OCI-LY3 (cell line): ENCODE results near the gene ST6GALNAC2.
"Not testable (repeated sequence)": the region's sequence is repeated elsewhere in the genome, so short reads cannot be mapped to it uniquely, and the experiment has no call there.

Experiments used
- H2AFZ ChIP-seq: fragments of 200-600, 300-600 bp; shearing (Covaris generic); 2 replicates; pipeline ENCODE4 v1.6.0; 2014; ENCODE audit warnings: antibody characterized with exemption, low read depth, low read length
- H3K27ac ChIP-seq: fragments of 200-600, 300-600 bp; sonication (generic); 2 replicates; pipeline ENCODE4 v1.5.1; 2014; ENCODE audit warnings: mild to moderate bottlenecking, low read length, moderate library complexity, mixed read lengths
- H3K27me3 ChIP-seq: fragments of 200-600, 300-600 bp; sonication (generic); 2 replicates; pipeline ENCODE4 v1.6.1; 2014; ENCODE audit warnings: low read depth, low read length, mixed read lengths
- H3K36me3 ChIP-seq: fragments of 200-600, 300-600 bp; sonication (generic); replicated peaks from 2 replicates; pipeline ENCODE3; 2014; ENCODE audit warnings: low read depth, low read length, mixed read lengths
- H3K4me1 ChIP-seq: fragments of 300-600, 200-600 bp; sonication (generic); 2 replicates; pipeline ENCODE4 v1.6.1; 2014; ENCODE audit warnings: low read length, mixed read lengths
- H3K4me2 ChIP-seq: fragments of 200-600, 300-600 bp; sonication (generic); 2 replicates; pipeline ENCODE4 v1.6.1; 2014; ENCODE audit warnings: low read length, mixed read lengths
- H3K4me3 ChIP-seq: fragments of 300-600, 200-600 bp; sonication (generic); 2 replicates; pipeline ENCODE4 v1.5.1; 2014; ENCODE audit warnings: antibody characterized with exemption, mild to moderate bottlenecking, low read length, moderate library complexity
- H3K79me2 ChIP-seq: fragments of 300-600, 200-600 bp; shearing (Covaris generic); 2 replicates; pipeline ENCODE4 v1.6.1; 2014; ENCODE audit warnings: mild to moderate bottlenecking, low read length, mixed read lengths
- H3K9ac ChIP-seq: fragments of 300-600, 200-600 bp; shearing (Covaris generic); 2 replicates; pipeline ENCODE4 v1.6.0; 2014; ENCODE audit warnings: mild to moderate bottlenecking, low read length, moderate library complexity
- H3K9me3 ChIP-seq: fragments of 200-600, 300-600 bp; shearing (Covaris generic); 2 replicates; pipeline ENCODE4 v1.6.1; 2014; ENCODE audit warnings: low read length, mixed read lengths; ENCODE audit not compliant: insufficient read depth
- H4K20me1 ChIP-seq: fragments of 200-600, 300-600 bp; sonication (generic); 2 replicates; pipeline ENCODE4 v1.6.1; 2016; ENCODE audit warnings: low read length, mixed read lengths; ENCODE audit not compliant: insufficient read depth
- EZH2phosphoT487 ChIP-seq: fragments of 200-600 bp; shearing (Covaris generic); IDR thresholded peaks from 2 replicates; pipeline ENCODE4 v1.6.1; 2018; ENCODE audit warnings: antibody characterized with exemption, mixed run types, low read depth
- TF ChIP-seq, protein P1 (sequence below): fragments of 200-600, 300-600 bp; sonication (generic); IDR thresholded peaks from 2 replicates; pipeline ENCODE4 v1.5.1; 2014; ENCODE audit warnings: antibody characterized with exemption, low read length, low read depth

Gene ST6GALNAC2

DNA sequence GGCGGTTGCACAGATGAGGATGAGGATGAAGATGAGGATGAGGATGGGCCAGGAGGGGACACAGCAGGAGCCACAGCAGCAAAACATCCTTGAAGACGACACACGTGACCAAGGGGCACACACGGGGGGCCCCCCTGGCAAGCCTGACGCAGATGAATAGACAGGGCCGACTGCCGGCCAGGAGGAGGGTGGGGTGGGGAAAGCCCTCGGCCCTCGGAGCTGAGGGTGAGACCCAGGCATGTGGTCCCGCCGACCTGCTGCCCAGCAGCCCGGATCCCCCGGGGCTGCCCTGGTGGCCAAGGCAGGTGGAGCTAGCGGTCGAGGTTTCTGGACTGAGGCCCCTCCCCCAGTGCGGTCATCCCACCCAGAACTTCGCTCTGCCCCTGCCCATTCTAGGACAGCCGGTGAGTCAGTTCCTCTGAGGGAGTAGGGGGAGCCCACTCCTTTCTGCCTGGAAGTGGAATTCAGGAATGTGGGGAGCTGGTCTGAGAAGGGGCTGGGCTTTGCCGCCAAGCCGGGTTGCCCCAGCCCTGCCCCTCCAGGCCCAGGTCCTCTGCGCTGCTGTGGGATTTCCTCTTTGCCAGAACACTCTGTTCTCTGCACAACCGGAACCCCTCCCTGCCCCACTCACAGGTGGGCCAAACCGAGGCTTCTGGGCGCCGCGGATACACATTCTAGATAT lies 58.1 kb downstream of the ST6GALNAC2 start:
- peak overlapping the region; percentile 63 for H2AFZ ChIP-seq

DNA sequence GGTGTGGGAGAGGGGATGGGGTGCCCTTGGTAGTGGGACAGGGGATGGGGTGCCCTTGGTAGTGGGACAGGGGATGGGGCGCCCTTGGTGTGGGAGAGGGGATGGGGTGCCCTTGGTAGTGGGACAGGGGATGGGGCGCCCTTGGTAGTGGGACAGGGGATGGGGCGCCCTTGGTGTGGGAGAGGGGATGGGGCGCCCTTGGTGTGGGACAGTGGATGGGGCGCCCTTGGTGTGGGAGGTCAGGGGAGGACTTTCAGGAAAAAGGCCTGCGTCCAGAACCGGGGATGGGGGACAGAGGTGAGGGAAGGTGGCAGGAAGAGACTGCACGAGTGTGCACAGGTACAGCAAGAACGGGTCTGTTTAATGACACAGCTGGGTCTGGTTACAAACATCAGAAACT lies 58.6 kb downstream of the ST6GALNAC2 start:
- H4K20me1 ChIP-seq, H3K79me2 ChIP-seq, H3K9ac ChIP-seq, H3K27me3 ChIP-seq, H3K36me3 ChIP-seq, H3K27ac ChIP-seq, H3K9me3 ChIP-seq: not testable (repeated sequence)
- Histone ChIP-seq H3K4me1 (peaks cover 27% of the 10 kb centered on the region), H2AFZ (peak overlapping the region; percentile 63; the same call in 1 of the 2 replicates), H3K4me2 (peak overlapping the region; percentile 100), H3K4me3 (peak overlapping the region; percentile 83)

More for the DNA sequence above, 58.1 kb downstream of the ST6GALNAC2 start:
- H4K20me1 ChIP-seq: no peaks in the 10 kb centered on the region
- H3K27me3 ChIP-seq: no peaks in the 10 kb centered on the region; the same call in 1 of the 2 replicates
- no peak overlapping the region for H3K27ac ChIP-seq
- no peaks in the 10 kb centered on the region for H3K36me3 ChIP-seq
- no peaks in the 10 kb centered on the region for H3K79me2 ChIP-seq
- H3K4me3 ChIP-seq: peak overlapping the region; percentile 83
- no peaks in the 10 kb centered on the region for H3K9me3 ChIP-seq
- H3K9ac ChIP-seq: peak overlapping the region; percentile 65
- H3K4me2 ChIP-seq: peak overlapping the region; percentile 100
- no peak for TF ChIP-seq EZH2phosphoT487
- TF ChIP-seq, protein P1, sequence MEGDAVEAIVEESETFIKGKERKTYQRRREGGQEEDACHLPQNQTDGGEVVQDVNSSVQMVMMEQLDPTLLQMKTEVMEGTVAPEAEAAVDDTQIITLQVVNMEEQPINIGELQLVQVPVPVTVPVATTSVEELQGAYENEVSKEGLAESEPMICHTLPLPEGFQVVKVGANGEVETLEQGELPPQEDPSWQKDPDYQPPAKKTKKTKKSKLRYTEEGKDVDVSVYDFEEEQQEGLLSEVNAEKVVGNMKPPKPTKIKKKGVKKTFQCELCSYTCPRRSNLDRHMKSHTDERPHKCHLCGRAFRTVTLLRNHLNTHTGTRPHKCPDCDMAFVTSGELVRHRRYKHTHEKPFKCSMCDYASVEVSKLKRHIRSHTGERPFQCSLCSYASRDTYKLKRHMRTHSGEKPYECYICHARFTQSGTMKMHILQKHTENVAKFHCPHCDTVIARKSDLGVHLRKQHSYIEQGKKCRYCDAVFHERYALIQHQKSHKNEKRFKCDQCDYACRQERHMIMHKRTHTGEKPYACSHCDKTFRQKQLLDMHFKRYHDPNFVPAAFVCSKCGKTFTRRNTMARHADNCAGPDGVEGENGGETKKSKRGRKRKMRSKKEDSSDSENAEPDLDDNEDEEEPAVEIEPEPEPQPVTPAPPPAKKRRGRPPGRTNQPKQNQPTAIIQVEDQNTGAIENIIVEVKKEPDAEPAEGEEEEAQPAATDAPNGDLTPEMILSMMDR: no peak
- peaks cover 27% of the 10 kb centered on the region for H3K4me1 ChIP-seq

DNA sequence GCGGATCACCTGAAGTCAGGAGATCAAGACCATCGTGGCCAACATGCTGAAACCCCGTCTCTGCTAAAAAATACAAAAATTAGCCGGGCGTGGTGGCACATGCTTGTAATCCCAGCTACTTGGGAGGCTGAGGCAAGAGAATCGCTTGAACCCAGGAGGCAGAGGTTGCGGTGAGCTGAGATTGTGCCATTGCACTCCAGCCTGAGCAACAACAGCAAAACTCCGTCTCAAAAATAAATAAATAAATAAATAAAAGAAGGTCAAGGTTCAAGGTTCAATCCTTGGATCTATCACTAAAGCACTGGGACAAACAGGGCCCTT lies 60.2 kb downstream of the ST6GALNAC2 start:
- not testable (repeated sequence) for H3K4me3 ChIP-seq, H3K27ac ChIP-seq, H3K9me3 ChIP-seq, H3K9ac ChIP-seq, H3K4me2 ChIP-seq, H2AFZ ChIP-seq, H4K20me1 ChIP-seq, H3K36me3 ChIP-seq, H3K79me2 ChIP-seq
- peaks cover 27% of the 10 kb centered on the region for H3K4me1 ChIP-seq
- peaks cover 11% of the 10 kb centered on the region; the same call in 1 of the 2 replicates for H3K27me3 ChIP-seq

DNA sequence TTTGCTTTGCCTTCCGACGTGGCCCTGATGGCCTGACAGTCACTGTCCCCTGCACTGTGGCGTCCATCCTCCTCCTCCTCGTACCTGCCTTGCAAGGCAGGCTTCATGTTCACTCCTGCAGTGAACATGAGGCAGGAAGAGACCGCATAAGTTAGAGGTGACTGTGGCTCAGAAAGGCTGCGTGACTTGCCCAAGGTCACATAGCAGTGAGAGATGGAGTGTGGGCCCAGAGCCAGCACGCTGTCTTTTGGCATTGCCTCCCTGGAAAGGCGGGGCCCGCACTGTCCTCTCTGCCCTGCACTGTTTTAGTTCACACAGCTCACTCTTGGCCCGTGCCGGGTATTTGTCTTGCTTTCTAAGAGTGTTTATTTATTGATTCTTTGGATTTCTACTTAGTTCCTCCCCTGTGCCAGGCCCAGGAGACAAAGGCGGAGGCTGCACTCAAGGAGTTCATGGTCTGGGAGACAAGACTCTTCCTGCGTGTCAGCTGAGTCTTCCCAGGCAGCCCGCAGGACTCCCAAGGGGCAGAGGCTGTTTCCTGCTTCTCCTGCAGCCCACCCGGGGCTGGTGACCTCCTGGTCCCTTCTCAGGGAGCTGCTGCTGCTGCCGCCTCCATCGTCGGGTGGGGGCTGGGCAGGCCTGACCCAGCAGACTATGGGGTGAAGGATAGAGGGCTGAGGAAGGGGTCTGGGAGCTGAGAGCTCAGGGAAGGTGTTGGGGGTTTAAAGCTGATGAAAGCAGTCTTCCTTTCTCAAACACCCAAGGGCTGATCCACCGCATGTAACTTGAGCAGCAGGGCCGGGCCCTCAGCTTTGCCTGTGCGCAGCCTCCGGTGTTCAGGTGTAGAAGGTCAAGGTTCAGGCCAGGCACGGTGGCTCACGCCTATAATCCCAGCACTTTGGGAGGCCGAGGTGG lies 60.8 kb downstream of the ST6GALNAC2 start:
- no peak for TF ChIP-seq EZH2phosphoT487
- TF ChIP-seq, protein P1: no peak
- no peaks in the 10 kb centered on the region for H3K9me3 ChIP-seq
- H3K4me3 ChIP-seq: no peak overlapping the region
- H3K9ac ChIP-seq: no peak overlapping the region
- H2AFZ ChIP-seq: no peak overlapping the region
- peaks cover 15% of the 10 kb centered on the region; the same call in 1 of the 2 replicates for H3K27me3 ChIP-seq
- H3K36me3 ChIP-seq: no peaks in the 10 kb centered on the region
- H3K4me2 ChIP-seq: no peak overlapping the region
- no peaks in the 10 kb centered on the region for H4K20me1 ChIP-seq
- no peak overlapping the region for H3K27ac ChIP-seq
- H3K4me1 ChIP-seq: peaks cover 27% of the 10 kb centered on the region
- H3K79me2 ChIP-seq: no peaks in the 10 kb centered on the region
